Stimulated activated CD8-positive, alpha-beta memory T cell treated with anti-CD3 and anti-CD28 coated beads, Interleukin-2, amount 100 ng/mL, for 1 hour (primary cell): ENCODE results near the gene RPS6KA5.
"Not testable (repeated sequence)": the region's sequence is repeated elsewhere in the genome, so short reads cannot be mapped to it uniquely, and the experiment has no call there.

Experiments
- DNase-seq, 2 donors: peaks; one replicate each; pipeline ENCODE4 v3.0.0-alpha.2; 2020; ENCODE audit warnings: low read depth in 2 of 2

Gene RPS6KA5

DNA sequence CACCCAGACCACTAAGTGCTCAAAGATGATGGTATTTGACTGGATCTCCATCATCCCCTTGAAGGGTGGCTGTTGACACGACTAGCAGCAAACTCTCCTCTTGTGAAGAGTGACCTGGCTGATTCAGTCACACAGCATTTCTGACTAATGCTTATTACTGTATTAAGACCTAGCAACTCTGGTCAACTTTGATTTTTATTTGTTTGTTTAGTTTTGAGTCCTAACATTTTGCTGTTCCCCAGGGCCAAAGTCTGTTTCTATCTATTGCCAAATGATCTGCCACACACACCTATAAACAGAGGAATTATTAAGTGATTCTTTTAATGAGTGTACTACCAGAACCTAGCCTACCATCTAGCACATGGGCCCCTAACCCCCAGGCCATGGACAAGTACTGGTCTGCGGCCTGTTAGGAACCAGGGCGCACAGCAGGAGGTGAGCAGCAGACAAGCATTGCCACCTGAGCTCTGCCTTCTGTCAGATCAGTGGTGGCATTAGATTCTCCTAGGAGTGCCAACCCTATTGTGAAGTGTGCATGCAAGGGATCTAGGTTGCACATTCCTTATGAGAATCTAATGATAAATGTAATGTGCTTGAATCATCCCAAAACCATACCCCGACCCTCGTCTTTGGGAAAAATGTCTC, 120.0 kb downstream of the RPS6KA5 start:
- DNase-seq: no peak

DNA sequence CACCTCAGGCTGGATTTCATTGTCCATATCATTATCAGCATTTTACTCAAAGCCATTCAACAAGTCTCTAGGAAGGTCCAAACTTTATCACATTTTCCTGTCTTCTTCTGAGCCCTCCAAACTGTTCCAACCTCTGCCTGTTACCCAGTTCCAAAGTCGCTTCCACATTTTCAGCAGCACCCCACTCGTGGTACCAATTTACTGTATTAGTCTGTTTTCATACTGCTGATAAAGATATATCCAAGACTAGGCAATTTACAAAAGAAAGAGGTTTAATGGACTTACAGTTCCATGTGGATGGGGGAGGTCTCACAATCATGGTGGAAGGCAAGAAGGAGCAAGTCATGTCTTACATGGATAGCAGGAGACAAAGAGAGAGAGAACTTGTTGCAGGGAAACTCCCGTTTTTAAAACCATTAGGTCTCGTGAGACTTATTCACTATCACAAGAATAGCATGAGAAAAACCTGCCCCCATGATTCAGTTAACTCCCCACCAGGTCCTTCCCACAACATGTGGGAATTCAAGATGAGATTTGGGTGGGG, 121.1 kb downstream of the RPS6KA5 start:
- DNase-seq: not testable (repeated sequence)

DNA sequence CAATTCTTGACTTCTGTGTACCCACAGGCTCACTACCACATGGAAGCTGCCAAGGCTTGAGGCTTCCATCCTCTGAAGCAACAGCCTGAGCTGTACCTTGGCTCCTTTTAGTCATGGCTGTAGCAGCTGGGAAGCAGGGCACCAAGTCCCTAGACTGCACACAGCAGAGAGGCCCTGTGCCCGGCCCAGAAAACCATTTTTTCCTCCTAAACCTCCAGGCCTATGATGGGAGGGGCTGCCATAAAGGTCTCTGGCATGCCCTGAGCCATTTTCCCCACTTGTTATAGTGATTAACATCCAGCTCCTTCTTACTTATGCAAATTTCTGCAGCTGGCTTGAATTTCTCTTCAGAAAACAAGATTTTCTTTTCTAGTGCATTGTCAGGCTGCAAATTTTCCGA, 121.8 kb downstream of the RPS6KA5 start:
- DNase-seq: no peak

DNA sequence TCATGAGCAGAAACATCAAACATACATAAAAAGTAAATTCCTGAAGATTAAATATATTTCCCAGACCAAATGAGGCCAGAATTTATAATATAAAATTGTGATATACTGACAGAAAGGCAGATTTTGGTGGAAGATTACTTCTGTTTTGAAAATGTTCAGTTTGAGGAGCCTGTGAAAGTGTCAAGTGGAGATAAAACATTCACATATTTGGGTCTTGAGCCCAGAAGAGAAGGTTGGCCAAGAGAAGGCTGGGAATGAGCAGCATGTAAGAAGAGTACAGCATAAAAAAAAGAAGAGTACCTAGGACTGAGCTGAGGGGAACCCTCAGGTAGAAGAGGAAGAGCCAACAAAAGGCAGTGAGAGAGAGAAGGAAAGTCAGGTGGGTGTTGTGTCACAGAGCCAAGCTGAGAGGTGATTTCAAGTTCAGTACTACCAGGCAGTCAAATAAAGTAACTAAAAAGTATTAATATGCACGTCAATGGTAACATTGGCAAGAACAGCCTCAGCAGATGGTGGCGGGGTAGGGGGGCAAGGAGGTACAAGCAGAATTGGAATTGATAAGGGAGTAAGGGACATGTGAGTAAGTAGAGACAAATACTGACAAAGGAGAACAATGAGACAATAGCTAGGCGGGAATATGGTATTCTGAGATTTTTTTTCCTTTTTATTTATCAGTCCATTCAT, 123.5 kb downstream of the RPS6KA5 start:
- no peak for DNase-seq

DNA sequence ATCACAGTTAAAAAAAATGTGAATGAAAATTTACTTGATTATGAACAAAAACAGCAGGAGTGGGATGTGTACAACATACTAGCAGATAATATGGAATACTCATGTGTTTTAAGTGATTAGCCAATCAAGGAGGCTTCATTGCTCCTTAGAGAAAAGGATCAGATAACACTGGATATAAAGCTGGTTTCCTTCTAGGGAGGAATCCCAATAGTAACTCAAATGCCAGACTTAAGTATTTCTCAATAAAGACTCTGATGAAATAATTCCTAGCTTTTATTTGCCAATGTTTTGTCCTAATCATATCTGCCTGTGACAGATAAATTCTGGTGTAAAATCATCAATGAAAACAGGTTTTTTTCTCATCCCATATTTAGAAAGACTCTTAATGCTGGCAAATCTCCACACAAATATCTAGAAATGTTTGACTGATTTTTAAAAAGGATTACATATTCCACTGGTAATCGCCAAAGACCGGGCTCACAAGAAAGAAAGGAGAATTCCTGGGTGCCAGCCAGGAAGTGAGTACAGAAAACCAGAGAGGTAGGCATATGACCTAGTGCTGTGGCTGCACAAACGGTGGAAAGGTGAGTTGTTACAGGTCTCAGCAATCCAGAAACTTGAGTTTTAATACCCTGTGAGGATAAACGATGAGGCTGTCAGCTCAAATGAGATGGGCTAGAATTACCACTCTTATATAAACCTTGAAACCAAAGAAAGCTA, 135.7 kb downstream of the RPS6KA5 start:
- DNase-seq: no peak

DNA sequence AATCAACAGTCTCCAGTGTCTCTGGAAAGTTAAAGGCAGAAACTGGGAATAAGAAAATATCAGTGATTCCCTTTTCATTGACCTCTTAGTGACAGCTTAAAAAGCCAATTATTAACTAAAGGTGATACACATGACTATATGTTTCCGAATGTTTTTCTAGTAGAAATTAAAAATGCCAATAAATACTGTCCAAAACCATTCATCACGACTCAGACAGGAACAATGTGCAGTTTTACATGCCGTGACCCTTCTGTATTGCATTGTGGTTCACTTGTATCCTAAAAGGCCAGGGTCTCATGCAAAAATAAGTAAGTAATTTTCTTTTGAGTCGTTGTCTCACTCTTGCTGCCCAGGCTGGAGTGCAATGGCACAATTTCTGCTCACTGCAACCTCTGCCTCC, 138.3 kb downstream of the RPS6KA5 start:
- DNase-seq: no peak

DNA sequence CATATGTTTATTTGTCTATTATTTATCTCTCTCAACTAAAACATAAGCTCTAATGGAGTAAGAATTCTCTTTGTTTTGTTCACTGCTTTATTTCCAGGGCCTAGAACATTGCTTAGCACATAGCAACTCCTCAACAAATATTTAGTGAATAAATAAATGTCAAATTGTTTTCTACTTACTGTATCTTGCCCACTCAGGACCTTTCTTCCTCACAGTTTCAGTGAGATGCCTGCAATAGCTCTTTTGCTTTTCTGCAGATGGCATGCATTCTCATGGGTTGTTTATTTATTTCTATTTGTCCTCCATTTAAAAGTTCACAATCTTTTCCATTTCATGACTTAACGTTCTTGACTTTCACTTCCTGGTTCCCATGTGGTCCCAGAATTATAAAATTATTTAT, 149.3 kb downstream of the RPS6KA5 start:
- no peak for DNase-seq

DNA sequence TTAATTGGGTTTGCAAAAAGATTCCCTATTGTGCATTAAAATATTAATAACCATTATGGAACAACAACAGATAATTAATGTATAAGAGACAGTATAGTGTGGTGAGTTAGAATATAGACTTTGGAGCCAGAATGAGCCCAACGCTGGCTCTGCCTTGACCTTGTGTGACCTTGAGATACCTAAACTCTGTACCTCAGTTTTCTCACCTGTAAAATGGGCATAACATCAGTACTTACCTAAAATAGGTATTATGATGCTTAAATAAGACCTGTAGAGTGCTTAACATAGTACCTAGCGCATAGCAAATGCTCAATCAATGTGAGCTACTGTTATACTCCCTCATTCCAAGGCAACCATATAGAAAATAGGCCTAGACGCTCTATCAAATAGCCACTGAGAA, 153.3 kb downstream of the RPS6KA5 start:
- DNase-seq: no peak

DNA sequence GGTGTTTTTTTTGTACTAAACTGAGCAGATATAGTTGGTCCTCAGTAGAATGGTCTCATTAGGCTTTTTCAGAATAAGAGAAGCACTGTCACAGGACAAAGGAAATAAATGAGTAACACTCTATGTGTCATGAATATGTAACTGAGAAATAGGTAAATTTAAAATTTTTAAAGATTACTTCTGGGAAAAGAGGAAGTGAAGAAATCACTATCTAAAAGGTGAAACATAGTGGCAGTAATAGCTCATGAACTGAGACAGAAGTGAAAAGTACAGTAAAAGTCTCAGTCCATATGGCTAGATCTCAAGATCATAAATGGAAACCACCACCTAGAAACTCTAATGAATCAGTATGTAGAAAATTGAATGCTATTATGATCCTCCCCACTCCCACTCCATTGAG, 154.9 kb downstream of the RPS6KA5 start:
- DNase-seq: no peak

DNA sequence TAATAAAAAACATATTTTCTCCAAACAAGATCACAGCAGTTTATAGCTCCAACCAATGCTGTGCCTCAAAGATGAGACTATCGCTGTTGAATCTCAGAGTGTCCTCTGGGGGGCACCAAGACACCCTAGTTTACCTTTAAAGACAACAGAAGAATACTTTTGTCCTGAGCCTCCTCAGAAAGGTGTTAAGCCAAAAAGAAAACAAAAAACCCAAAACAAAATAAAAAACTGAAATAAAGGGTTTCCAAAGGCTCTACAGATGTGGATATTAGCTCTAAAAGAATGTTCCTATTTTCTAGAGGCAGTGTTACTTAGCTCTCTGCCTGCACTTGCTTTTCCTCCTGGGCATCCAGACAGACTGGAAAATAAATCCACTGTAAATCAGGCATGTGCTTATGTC, 157.3 kb downstream of the RPS6KA5 start:
- peak; percentile 20 to 28 for DNase-seq

DNA sequence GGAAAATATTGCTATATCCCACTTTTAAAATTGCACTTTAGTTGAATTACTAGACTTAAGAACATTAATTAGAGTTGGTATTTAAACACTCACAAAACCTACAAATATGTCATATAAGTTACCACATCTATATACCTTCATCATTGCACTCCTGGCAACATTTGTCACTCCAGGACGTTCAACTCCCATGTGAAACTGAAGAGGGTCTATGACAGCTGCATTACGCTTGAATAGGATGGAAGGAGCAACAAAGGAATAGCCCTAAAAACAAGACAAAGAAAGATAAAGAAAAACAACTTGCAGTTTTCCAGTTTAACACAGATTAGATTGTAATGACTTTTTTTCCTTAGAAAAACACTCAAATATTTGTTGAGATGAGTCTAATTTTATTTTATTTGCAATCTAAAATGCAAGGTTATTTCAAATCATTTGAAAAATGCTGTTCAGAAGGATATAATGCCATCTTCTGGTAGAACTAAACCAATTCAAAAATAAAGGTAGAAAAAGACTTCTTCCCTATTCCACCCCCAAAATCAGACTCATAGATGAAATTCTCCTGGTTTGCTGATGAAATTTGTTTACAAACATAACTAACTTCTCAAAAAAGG, 159.9 kb downstream of the RPS6KA5 start:
- no peak for DNase-seq

DNA sequence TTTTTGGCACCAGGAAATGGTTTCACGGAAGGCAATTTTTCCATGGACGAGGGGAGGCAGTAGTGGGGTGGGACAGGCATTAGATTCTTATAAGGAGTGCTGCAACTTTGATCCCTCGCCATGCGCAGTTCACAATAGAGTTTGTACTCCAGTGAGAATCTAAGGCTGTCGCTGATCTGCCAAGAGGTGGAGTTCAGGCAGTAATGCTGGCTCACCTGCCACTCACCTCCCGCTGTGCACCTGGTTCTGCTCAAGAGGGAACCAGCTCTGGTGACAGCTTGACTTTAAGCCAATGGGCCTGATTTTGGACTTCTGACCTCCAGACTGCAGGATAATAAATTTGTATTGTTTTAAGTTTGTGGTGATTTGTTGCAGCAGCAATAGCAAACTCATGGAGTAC, 163.4 kb downstream of the RPS6KA5 start:
- no peak for DNase-seq

DNA sequence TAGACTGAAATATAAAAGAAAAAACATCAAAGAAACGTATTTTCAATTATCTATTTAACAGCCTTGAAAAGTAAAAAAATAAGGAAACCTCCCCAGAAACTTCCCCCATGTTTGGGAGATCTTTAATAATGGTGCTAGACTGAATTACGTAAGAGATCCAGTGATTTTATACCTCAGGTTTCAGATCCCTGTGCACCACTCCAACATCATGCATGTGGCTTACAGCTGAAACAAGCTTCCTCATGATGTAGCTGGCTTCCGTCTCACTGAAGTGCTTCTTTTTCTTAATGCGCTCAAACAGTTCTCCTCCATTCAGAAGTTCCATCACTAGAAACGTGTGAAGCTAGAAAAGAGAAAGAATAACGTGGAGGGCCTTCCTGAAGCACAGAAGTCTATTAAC, 166.2 kb downstream of the RPS6KA5 start:
- DNase-seq: no peak

DNA sequence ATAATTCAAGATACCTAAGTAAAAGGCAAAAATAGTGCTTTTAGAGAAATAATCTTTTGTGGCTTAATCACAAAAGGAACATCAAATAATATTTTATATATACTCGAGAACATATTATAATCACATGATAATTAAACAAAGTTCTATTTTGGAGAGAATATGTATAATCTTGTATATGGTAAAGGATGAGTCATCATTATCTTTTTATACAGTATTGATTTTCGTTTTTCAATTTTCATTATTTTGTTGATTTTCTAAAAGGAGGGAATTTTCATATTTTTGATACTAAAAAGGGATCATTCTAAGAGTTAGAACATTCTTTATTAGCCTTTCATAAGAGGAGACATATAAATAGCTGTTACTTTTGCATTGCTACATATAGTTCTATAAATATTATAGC, 166.9 kb downstream of the RPS6KA5 start:
- no peak for DNase-seq

DNA sequence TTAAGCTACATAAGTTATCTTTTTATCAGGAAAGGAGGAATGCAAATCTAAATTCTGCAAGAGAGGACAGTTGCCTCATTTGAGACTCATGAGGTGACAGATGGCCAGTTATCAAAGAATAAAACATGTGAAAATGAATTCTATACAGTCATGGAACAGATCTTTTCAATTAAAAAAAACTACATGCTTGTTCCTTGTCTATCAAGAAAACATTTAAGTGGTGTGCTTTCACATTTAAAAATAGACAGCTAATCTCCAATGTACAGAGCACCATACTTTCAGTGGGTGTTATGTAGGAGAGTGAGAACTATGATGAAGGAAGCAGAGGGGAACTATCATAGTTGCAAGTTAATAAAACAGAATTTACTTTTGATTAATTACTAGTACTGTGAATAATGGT, 167.5 kb downstream of the RPS6KA5 start:
- DNase-seq: no peak

DNA sequence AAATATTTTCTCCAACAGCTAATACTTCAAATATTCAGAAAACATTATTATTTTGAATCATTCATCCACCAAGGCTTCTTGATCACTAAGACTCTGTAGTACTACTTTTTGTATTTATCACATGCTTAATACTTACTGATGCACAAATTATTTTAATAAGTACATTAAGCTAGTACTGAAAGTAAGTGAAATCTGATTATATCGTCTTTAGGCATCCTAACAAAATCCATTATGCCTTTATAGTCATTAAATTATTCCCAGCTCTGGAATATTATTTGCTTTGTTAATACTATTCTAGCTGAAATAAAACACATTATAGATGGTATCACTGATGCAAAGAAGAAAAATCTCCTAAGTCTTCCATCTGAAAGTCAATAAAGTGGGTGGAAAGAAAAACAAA, 169.1 kb downstream of the RPS6KA5 start:
- no peak for DNase-seq

DNA sequence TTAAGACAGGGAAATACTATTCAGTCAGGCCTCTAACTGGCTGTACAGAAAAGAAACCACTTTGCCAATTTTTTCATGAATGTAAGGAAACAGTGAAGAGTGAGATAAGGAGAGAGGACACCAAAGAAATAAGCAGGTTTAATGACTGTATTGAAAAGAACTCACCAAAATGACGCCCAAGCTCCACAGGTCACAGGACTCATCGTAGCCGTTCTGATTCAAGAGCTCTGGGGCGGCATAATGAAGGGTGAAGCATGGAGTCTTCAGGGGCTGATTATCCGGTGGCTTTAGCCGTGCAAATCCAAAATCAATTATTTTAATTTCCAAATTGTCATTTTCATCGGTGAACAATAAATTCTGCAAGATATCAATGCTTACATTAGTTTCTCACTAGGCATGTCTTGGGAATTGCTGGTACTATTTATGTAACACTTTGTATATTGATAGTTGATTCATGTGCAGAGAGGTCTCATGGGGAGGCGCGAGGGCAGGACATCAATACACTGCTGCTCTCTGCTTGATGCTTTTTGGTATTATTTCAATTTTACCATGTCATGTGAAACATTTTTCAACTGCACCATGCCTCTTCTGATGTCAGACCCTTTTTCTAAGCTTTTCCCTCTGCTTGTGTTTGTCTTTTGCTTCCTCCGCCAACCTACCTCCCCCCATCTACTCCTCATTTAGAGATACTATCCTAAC, 170.0 kb downstream of the RPS6KA5 start:
- DNase-seq: no peak

DNA sequence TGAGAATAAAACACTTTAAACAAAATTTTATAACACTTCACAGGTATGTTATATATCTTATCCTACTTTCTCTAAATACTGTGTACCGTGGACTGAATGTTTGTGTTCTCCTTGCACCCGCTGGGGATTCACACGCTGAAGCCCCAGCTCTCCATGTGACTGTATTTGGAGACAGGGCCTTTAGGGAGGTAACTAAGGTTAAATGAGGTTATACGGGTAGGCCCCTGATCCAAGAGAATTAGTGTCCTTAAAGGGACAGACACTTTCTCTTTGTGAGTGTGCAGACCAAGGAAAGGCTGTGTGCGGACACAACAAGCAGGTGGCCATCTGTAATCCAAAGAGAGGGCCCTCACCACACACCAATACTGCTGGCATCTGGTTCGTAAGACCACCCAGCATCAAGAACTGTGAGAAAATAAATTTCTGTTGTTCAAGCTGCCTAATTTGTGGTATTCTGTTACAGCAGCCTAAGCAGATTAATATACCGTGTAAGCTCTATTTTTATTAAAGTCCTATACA, 174.1 kb downstream of the RPS6KA5 start:
- DNase-seq: no peak

DNA sequence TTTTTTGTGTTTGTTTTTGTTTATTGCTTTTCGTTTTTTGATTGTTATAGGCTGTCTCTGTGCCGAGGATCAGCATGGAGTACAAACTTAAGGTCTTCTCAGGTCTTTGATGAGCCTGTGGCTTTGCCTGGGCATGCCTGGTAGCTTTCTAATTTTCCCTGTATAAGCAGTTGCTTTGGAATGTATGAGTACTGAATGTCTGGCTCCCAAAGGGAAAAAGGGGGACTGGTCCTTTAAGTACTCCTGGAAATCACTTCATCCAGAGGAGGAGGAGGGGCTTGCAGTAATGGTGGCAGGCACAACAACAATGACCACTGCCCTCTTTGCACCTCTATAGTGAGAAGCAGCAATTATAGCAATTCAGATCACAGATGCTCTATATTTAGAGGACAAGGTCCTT, 176.7 kb downstream of the RPS6KA5 start:
- no peak for DNase-seq

DNA sequence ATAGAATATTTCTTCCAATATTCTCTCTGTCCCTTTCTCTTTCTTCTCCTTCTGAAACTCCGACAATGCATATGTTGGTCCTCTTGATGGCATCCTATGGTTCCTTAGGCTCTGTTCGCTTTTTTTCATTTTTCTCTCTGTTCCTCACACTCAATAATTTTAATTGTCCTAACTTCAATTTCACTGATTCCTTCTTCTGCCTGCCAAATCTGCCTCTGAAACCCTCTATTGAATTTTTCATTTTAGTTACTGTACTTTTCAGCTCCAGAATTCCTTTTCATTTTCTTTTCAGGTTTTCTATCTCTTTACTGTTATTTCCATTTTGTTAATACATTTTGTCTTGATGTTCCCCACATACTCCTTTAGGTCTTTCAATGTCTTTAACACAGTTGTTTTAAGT, 177.2 kb downstream of the RPS6KA5 start:
- DNase-seq: no peak

DNA sequence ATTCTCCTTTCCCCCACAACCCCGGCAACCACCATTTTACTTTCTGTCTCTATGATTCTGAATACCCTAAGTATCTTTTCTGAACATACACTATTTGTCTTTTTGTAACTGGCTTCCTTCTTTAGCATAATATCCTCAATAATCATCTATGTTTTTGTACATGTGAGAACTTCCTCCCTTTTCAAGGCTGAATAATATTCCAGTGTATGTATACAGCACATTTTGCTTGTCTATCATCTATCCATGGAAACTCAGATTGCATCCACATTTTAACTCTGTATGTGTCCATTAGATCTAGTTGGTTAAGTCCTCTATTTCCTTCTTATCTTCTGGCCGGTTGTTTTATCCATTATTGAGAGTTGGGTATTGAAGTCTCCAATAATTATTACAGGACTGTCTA, 180.2 kb downstream of the RPS6KA5 start:
- no peak for DNase-seq

DNA sequence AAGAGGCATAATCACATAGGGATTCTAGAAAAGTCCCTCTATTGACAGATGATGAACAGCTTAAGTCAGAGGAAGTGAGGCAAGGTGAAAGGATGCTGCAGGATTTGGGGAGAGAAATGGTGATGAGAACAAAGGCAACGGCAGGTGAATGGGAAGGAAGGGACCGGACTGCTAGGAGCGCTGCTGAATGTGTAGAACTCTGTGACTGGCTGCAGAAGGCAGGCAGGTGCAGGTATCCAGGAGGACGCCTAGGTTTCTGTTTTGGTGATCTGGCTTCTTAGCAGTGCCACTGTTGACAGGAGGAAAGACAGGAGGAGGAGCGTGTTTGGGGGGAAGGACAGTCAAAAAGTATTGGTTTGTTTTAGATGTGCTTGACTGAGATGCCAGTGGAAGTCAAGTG, 185.8 kb downstream of the RPS6KA5 start:
- no peak for DNase-seq
